HT1080 (cell line): ENCODE data around the gene BCAS4. TPM values are rescaled to one million over a fixed set of nuclear protein-coding genes. Genes with fewer than 3 reads are reported as not detected.
"Not testable (repeated sequence)": the region's sequence is repeated elsewhere in the genome, so short reads cannot be mapped to it uniquely, and the experiment has no call there.

Experiments used
- DNase-seq: peaks from one replicate; pipeline ENCODE4 v3.0.0-alpha.2; 2015; ENCODE audit warnings: low read depth
- total RNA-seq: library from RNA; depleted of rRNA; stranded (reverse); fragments of >200 nt; shearing (Covaris generic); gene quantifications from 2 replicates; pipeline ENCODE4 v1.2.3, GENCODE V29; 2014

BCAS4 gene
- total RNA-seq, 1 experiment from 2014 or later = 24.6 TPM

DNA sequence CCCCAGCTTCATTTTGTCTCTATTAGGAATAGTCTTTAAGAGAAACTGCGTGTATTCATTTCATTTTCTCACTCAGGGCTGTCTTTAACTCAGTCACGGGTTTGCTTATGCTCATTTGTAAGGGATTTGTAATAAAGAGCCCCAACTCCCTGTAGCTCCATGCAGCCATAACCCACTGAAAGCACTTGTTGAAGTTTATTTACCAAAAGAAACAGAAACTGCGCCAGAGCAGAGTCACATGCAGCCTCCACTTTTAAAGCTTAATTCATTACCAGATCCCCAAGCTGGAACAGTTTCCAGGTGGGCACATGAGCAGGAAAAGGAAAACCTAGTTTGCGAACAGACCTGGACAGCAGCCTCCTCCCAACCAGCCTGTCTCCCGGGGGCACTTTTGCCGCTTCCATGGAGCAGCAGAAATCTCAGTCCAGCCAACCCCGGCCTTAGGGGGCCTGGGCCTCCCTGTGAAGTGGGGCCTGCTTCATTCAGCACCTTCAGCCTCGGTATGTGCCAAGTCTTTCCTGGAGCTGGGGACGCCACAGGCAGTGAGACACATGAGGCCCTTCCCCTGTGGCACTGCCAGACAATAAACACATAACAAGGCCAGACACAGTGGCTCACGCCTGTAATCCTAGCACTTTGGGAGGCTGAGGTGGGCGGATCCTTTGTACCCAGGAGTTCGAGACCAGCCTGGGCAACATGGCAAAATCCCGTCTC lies 4.5 kb downstream of the BCAS4 start:
- DNase-seq = no peak

DNA sequence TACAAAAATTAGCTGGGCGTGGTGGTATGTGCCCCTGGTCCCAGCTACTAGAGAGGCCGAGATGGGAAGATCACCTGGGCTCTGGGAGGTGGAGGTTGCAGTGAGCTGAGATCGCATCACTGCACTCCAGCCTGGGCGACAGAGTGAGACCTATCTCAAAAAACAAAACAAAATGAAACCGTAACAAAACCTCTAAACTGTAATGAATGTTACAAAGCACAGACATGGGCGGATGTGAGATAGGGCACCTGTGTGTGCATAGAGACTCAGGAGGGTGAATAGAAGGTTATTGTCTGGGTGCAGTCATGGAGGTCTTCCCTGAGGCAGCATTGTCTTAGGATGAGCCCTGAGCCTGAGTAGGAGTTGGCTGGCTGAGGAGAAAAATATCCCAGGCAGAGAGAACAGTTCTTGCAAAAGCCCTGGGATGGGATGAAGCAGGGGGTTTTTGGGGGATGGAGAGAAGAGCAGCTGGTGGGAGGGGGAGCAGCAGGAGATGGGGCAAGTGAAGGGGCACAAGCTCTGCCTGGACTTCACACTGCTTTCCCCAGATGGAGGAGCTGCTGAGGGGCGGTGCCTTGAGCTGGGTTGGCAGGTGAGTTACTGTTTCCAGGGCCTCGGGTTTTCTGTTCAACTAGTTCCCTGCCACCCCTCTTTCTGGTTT lies 5.2 kb downstream of the BCAS4 start:
- DNase-seq = no peak

DNA sequence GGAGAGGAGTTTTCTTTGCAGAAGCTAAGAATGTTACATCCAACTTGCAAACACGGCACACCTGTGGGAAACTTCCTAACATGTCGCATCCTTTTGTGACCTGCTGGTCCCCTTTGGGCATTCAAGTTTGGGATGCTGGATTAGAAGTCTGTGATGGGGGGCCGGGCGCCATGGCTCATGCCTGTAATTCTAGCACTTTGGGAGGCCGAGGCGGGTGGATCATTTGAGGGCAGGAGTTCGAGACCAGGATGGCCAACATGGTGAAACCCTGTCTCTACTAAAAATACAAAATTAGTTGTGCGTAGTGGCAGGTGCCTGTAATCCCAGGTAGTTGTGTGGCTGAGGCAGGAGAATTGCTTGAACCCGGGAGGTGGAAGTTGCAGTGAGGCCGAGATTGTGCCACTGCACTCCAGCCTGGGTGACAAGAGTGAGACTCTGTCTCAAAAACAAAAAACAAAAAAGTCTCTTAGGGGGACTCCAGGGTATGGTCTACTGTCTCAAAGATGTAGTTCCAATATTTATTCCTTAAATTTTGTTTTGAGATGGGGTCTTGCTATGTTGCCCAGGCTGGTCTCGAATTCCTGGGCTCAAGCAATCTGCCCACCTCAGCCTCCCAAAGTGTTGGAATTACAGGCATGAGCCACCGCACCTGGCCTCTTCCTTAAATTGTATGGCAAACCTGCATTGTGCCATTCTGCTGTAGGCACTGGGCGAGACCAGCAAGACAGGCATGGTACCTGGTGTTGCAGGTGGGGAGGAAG lies 6.3 kb downstream of the BCAS4 start:
- DNase-seq = not testable (repeated sequence)

DNA sequence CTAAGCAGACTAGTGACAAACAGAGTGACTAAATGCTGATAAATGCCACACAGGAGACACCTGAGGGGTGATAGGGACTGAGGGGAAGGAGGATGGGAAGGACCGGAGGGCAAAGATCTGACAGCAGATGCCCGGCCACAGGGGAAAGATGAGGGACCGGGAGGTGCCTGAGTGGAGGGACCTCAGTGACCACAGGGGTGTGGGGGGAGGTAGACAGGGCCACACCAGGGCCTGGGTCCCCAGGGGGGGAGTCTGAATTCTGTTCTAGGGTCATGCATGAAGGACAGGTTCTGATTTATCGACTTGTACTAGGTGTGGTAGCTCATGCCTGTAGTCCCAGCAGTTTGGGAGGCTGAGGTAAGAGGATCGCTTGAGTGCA lies 6.9 kb downstream of the BCAS4 start:
- DNase-seq = no peak

DNA sequence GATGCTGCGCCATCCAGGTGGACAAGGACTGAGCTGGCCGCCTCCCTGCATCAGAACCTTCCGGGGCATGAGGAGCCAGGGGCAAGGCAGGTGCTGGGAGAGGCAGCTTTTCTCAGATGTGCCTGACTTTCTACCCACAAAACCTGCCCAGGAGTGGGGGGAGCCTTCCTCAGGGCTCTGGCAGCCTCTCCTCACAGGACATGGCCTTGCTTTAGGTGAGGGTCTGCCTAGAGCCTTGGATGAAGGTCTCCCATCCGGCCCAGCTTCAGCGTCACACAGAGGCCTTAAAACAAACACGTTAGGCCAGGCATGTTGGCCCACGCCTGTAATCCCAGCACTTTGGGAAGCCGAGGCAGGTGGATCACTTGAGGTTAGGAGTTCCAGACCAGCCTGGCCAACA lies 7.4 kb downstream of the BCAS4 start:
- DNase-seq = no peak

DNA sequence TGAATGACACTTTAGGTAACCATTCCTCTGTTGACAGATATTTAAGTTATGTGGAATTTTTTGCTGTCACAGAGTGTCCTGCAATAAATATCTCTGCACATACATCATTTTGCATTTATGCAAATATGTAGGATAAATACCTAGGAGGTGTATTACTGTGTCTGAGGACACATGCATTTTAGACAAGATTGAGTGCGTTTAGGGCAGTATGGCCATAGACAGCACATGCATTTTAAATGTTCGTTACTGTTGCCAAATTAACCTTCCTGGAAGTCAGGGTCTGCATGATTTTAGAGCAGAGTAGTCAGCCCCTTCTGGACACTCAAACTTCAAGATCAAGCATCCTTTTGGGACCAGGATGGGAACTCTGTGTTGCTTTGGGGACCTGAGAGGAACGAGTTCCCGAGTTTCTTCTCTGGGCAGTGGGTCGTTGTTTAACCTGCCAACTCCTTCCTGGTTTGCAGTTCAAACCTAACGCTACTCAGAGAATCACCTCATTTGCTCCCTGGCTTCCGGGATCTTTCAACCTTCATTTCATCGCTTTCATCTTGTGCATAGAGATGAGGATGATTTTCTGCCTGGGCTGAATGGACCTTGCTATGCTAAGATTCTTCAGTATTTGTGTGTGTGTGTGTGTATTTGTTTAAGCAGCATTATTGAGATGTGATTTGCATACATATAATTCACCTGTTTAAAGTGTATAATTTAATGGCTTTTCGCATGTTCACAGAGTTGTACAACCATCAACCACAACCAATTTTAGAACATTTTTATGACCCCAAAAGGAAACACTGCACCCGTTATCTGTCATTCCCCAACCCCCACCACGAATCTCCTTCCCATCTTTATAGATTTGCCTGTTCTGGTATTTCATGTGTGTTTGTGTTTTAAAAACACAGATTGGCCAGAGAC lies 9.8 kb downstream of the BCAS4 start:
- DNase-seq = no peak

DNA sequence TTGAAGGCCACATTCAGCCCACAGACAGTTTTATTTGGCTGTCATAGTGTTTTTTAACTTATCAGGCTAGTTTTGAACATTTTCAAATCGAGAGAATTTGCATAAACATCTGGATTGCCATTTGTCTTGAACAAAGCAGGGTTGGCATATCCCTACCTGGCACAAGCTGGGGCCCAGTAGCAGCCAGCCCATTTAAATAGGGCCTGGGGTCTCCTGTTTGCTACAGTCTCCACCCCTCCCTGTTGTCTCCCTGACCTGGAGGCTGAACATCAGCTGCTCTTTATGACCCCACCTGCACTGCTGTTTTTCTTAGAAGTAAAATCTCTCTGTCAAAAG lies 10.5 kb downstream of the BCAS4 start:
- DNase-seq = no peak

DNA sequence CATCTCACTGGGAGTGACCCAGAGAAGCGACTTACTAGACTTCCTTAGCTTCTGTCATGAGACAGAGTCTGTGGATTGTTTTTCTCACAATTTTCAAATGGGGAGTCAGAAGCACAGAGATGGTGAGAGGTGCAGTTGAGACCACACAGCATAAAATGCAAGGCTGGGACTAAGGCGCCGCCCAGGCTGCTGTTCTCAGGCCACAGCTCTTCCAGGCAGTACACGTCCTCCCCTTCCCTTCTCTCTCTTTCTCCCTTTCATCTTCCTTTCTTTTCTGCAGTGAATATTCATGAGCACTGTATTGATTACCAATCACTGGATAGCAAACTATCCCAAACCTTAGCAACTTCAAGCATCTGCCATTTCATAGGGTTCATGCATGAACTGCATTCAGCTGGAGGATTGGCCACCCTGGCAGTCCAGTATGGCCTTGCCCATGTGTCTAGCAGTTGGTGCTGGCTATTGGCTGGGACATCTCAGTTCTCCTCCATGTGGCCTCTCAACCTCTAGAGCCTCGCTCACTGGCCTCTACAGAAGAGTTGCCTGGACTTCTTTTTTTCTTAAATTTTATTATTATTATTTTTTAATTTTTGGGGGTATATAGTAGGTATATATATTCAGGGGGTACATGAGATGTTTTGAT lies 11.4 kb downstream of the BCAS4 start:
- no peak for DNase-seq

DNA sequence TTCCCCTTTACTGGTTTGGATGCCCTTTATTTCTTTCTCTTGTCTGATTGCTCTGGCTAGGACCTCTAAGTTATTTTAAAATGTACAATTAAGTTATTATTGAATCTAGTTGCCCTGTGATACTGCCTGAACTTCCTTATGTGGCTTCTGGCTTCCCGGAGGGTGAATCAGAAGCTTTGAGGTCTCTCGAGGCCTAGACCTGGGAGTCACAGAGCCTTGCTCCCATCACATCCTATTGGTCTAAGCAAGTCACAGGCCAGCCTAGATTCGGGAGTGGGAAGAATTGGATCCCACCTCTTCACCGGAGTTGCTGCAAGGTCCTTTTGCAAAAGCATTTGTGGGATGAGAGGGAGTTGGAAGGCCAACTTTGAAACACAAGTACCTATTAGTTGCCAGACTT lies 15.2 kb downstream of the BCAS4 start:
- DNase-seq = peak; percentile 53

DNA sequence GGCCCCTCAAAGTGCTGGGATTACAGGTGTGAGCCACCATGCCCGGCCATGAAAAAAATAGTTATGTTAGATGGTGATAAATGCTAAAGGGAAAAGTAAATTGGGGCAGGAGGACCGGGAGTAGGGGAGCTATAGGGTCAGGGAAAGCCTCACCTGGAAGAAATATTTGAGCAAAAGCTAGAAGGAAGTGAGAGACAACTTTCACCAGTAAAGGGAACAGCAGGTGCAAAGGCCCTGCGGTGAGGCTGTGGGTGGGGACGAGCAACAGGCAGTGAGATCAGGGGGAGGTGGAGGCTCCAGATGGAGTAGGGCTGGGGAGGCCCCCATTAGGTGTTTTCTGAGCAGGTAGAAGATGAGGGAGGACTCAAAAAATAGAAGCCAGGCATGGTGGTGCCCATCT lies 16.0 kb downstream of the BCAS4 start:
- no peak for DNase-seq

DNA sequence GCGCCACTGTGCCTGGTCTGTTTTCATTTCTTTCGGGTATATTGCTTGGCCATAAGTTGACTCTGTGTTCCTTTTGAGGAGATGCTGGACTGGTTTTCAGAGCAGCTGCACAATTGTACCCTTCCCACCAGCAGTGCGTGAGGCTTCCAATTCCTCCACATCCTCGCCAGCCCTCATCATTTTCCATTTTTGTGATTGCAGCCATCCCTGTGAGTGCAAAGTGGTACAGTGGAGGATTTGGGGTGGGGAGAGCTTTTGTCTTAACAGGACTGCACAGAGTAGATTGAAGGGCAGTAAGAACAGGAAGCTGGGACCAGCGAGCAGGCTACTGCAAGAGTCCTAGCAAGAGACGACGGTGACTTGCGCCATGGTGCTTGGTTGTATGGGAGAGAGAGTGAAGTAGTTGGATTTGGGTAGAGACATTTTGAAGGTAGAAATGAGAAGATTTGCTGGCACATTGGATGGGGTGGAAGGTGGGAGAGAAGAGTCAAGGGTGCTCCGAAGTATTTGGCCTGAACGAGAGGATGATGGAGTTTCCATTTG lies 18.3 kb downstream of the BCAS4 start:
- DNase-seq = no peak

DNA sequence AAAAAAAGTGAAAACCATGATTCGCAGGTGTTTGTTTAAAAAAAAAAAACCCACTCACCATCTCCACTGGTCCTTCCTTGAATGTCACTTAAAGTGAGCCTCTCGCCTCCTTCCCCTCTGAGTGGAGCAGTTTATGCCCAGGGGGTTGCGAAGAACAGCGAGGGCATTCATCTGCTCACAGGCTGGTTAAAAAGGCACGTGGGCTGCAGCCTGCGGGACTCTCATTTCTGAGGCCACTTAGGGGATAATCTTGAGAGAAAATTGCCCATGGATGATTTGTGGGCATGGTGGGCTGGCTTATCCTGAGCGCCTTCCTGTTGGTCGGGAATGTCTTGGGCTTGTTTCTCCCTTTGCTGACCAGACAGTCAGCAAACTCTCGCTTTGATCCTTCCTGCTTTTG lies 18.9 kb downstream of the BCAS4 start:
- DNase-seq = no peak

DNA sequence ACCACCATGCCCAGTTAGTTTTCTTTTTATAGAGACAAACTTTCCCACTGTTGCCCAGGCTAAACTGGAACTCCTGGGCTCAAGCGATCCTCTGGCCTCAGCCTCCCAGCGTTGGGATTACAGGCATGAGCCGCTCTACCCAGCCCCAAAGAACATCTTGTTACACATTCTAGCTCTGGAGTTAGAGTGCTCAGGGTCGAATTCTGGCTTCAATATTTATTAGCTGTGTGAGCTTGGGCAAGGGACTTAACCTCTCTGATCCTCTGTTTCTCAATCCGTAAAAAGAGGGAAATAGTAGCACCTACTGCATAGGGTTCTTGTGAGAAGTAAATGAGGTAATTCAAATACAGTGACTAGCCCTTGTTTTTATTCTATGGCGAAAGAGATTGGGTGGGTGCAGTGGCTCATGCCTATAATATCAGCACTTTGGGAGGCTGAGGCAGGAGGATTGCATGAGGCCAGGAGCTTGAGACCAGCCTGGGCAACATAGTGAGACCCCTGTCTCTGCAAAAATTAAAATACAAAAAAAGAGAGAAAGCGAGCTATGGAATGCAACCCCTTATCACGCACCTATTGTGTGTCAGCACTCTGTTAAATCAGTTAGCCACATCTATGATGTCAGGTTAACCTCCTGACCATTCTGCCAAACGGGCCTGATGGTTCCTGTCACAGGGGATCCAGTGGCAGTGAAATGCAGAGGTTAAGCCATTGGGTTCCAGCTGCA lies 19.7 kb downstream of the BCAS4 start:
- no peak for DNase-seq

DNA sequence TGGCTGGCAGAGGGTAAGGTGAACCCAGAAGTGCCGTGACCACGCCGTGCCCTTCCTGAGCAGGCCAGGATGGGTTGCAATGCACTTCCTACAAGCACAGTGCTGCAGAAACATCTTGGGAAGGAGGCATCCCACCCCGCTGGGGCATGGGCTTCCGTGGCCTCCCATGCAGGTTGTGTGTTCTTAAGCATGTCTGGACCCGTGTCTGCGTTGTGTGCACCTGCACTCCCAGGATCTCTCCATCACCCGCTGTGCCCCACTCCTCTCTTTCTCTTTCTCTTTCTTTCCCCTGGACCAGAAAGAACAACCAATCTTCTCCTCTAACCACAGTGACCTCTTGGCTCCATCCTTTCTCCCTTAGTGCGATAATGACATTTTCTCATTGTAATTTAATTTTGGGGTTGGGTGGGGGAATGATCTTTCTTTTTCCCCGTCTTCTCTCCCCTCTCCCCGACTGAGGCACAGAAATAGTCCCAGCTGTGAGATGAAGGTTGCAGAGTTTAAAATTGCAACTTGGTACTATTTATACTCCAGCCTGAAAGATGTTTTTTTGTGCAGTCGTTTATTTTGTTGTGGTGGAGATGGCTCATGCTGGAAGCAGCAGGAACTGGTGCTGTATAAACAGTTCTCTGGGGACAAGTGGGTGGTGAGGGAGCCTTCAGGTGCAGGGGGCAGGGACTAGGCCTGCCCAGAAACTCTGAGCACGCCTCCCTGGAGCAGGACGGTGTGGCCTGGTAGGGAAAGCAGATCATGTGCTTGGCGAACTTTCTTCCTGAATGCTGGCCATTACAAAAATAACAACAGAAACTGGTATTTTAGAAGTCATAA lies 20.5 kb downstream of the BCAS4 start:
- peak; percentile 20 for DNase-seq

DNA sequence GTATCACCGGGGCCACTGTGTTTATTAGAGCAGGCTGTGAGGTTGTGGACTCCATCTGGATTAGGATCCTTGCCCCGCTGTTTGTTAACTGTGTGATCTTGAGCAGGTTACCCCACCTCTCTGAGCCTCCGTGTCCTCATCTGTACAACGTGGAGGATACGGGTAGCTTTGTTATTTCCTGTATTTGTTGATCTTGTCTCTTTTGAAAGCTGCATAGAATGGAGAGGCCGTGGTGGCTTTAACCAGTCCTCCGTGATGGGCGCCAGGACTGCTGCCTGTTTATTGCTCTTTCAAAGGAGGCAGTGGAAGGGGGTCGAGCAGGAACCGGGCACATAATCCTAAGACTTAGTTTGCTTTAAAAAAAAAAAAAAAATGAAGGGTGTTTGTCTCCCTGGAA lies 22.9 kb downstream of the BCAS4 start:
- no peak for DNase-seq

DNA sequence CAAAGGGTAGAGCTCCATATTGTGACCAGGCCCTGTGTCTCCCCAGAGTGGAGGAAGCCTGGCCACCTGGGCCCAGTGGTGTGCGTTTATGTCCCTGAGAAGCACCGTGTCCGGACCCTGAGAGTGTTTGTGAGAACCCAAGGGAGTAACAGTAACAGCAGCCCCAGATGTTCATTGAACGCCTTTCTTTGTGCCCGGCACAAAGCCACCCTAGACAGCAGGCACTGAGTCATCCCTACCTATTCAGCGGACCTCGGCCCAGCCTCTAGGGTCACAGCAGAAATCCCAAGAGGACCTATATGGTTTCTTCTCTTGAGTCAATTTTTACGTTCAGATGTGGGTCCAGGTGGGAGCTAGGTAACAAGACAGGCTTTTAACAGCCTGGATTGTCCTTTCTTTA lies 24.5 kb downstream of the BCAS4 start:
- DNase-seq = no peak

DNA sequence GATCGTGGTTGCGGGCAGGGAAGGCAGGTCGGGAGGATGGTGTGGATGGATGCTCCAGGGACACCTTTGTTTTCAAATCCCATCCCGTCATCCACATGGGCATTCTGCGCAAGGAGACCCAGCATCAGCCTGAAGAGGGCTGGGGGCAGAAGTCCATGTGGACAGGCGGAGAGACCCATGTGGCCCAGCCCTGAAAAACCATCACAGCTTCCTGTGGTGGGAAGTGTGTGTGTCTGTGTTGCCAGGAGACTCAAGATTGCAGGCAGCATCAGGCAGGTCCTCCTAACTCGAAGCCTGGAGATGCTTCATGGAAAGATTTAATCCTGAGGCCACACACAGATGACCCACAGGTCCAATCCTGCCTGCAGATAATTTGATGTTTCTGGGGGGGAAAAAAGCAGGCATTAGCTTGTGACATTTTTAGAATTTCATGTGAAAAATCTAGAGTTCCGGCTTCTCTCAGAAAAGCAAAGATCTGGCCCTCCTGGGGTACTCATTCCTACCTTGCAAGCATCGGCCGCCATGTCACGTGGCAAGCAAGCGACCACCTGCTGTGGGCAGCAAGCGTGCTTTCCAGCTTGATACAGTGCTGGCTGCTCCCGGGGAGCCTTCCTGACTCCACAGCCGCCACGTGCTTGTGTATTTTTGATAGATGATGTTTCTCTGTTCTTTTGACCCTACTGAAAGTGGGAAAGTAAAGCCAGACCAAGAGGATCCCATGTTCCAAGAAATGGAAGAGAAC lies 25.8 kb downstream of the BCAS4 start:
- DNase-seq = no peak

DNA sequence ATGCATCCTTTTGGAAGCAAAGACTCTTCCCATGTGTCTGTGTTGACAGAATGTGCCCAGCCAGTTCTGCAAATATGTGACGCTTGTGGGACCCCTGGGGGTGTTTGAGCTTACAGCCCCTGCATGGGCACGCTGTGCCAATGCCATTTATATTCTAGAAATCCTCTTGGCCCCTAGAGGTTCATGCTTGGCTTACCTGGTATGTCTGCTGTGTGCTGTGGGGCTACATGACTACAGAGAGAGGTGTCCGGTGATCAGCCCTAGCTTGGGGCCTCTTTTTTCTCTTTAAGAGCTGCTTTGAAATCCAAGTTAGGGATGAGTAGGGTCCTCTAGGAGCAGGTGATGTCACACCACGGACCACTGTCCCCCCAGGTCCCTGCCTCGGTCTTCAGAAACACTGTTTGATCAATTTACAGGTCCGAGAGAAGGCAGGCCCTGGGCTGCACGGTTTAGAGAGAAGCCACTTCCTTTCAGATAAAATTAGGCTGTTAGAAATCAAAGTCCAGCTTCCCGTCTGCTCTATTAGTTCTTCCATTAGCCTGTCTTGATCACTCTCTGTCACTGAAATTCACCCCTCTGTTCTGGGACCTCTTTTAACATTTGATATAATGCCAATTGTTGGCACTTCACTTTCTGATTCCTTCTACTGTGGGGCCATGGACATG lies 26.5 kb downstream of the BCAS4 start:
- no peak for DNase-seq
